Stimulated activated CD4-positive, alpha-beta T cell treated with anti-CD3 and anti-CD28 coated beads, Interleukin-1b, Interleukin-23, amount 100 ng/mL, for 4 hours (primary cell): Measurements from ENCODE around the gene NRBP1.

Experiments
- DNase-seq, 2 donors: peaks; one replicate each; pipeline ENCODE4 v3.0.0-alpha.2; 2020; ENCODE audit warnings: low read depth in 2 of 2

NRBP1 gene

GRCh38 chr2:27428213-27428977 is at the start of gene NRBP1:
Gene NRBP1, plus strand, starts transcription at chr2:27428631. Its CDS starts 4,643 bp downstream, at chr2:27433274.
- DNase-seq: peak; percentile 83 to 93

GRCh38 chr2:27378809-27379290 is 49.6 kb upstream of the NRBP1 start:
- no peak for DNase-seq

GRCh38 chr2:27379383-27379835 is 49.0 kb upstream of the NRBP1 start:
- DNase-seq: no peak

GRCh38 chr2:27379836-27380625 is 48.4 kb upstream of the NRBP1 start:
- no peak for DNase-seq

GRCh38 chr2:27380626-27381545 is 47.5 kb upstream of the NRBP1 start, which contains the start of gene ZNF513:
Gene ZNF513, minus strand, starts transcription at chr2:27380734. Its CDS starts 208 bp downstream, at chr2:27380526.
- DNase-seq: peak; percentile 81 to 83

- DNase-seq: no peak
These were observed 46.8 kb upstream of the NRBP1 start for GRCh38 chr2:27381577-27382181.

GRCh38 chr2:27390822-27391679 is 37.4 kb upstream of the NRBP1 start:
- DNase-seq: no peak

- no peak for DNase-seq
These were observed 35.2 kb upstream of the NRBP1 start for GRCh38 chr2:27393225-27393624.

GRCh38 chr2:27398962-27399361 is 29.5 kb upstream of the NRBP1 start:
- DNase-seq: no peak

GRCh38 chr2:27400348-27401135 is 27.9 kb upstream of the NRBP1 start:
- no peak for DNase-seq

GRCh38 chr2:27407798-27408491 is 20.5 kb upstream of the NRBP1 start:
- DNase-seq: no peak

GRCh38 chr2:27408601-27409320 is 19.7 kb upstream of the NRBP1 start:
- DNase-seq: no peak

GRCh38 chr2:27409321-27410073 is 18.9 kb upstream of the NRBP1 start, which contains the start of gene PPM1G:
Gene PPM1G, minus strand, starts transcription at chr2:27409591. Its CDS starts 169 bp downstream, at chr2:27409422.
- DNase-seq: peak; percentile 95 to 97

GRCh38 chr2:27412419-27413152 is 15.8 kb upstream of the NRBP1 start:
- DNase-seq: no peak

GRCh38 chr2:27416151-27416550 is 12.3 kb upstream of the NRBP1 start:
- DNase-seq: no peak

- no peak for DNase-seq
These were observed 7.4 kb upstream of the NRBP1 start for GRCh38 chr2:27420996-27421395.
